GM18519 (cell line): Measurements from ENCODE around the gene CADM1.

Experiments used
- ATAC-seq: cut with Tn5 transposase; IDR thresholded peaks from one replicate; pipeline ENCODE4 v1.9.1; 2021; ENCODE audit warnings: mild to moderate bottlenecking, moderate library complexity; ENCODE audit not compliant: unreplicated experiment, low FRiP score

Gene CADM1

GRCh38 chr11:115135936-115136335 is 368.3 kb downstream of the CADM1 start:
- ATAC-seq: no peak

GRCh38 chr11:115134926-115135325 is 369.3 kb downstream of the CADM1 start:
- ATAC-seq: no peak

GRCh38 chr11:115133475-115134209 is 370.6 kb downstream of the CADM1 start:
- ATAC-seq: no peak

GRCh38 chr11:115132436-115133228 is 371.6 kb downstream of the CADM1 start:
- ATAC-seq: no peak

- ATAC-seq: no peak
Measured at GRCh38 chr11:115129473-115130289, 374.5 kb downstream of the CADM1 start.

GRCh38 chr11:115128226-115128625 is 376.0 kb downstream of the CADM1 start:
- no peak for ATAC-seq

- ATAC-seq: no peak
Measured at GRCh38 chr11:115127790-115128189, 376.4 kb downstream of the CADM1 start.

- ATAC-seq: peak; percentile 77
Measured at GRCh38 chr11:115126515-115127208, 377.6 kb downstream of the CADM1 start.

GRCh38 chr11:115126092-115126491 is 378.1 kb downstream of the CADM1 start:
- ATAC-seq: no peak

GRCh38 chr11:115124786-115125185 is 379.4 kb downstream of the CADM1 start:
- ATAC-seq: no peak

- no peak for ATAC-seq
Measured at GRCh38 chr11:115123641-115124040, 380.6 kb downstream of the CADM1 start.

- ATAC-seq: no peak
Measured at GRCh38 chr11:115122274-115122673, 381.9 kb downstream of the CADM1 start.
